Liver (tissue), 3 donors: ENCODE measurements around the gene SH2D3C.

ENCODE experiments used
- FOXA1 ChIP-seq: IDR thresholded peaks from 2 replicates; pipeline ENCODE4 v1.6.1; 2016; ENCODE audit warnings: antibody characterized with exemption
- GABPA ChIP-seq, 2 donors: IDR thresholded peaks in 1 of 2; conservative IDR thresholded peaks in 1 of 2; 2 replicates each; pipeline ENCODE4 v1.6.1; 2016; ENCODE audit warnings: antibody characterized with exemption in 2 of 2, mild to moderate bottlenecking in 1 of 2, moderate library complexity in 1 of 2
- MAX ChIP-seq: IDR thresholded peaks from 2 replicates; pipeline ENCODE4 v1.6.1; 2016; ENCODE audit warnings: antibody characterized with exemption
- RAD21 ChIP-seq, 2 donors: IDR thresholded peaks; 2 replicates each; pipeline ENCODE4 v1.6.1; 2016; ENCODE audit warnings: antibody characterized with exemption in 2 of 2, mild to moderate bottlenecking in 2 of 2
- SP1 ChIP-seq: IDR thresholded peaks from 2 replicates; pipeline ENCODE4 v1.6.1; 2018; ENCODE audit warnings: antibody characterized with exemption, mild to moderate bottlenecking
- TAF1 ChIP-seq: conservative IDR thresholded peaks from 2 replicates; pipeline ENCODE4 v1.6.1; 2016; ENCODE audit warnings: antibody characterized with exemption, mild to moderate bottlenecking
- YY1 ChIP-seq: IDR thresholded peaks from 2 replicates; pipeline ENCODE4 v1.6.1; 2016; ENCODE audit warnings: antibody characterized with exemption, mild to moderate bottlenecking
- TF ChIP-seq, protein P1 (sequence below): fragments of 150-350 bp; IDR thresholded peaks from 2 replicates; pipeline ENCODE4 v1.5.1; 2017; ENCODE audit warnings: improper control_type of control experiment, low read depth, low read length; ENCODE audit not compliant: missing input control
- TF ChIP-seq, protein P2 (sequence below): IDR thresholded peaks from 2 replicates; pipeline ENCODE4 v1.6.1; 2016; ENCODE audit warnings: antibody characterized with exemption
- TF ChIP-seq, protein P3 (sequence below): IDR thresholded peaks from 2 replicates; pipeline ENCODE4 v1.6.1; 2016; ENCODE audit warnings: antibody characterized with exemption, mild to moderate bottlenecking
- donor health status: healthy.
- donor health status: healthy.

GRCh38 chr9:127796852-127797370 is 18.4 kb upstream of the SH2D3C start:
- TF ChIP-seq, protein P1, sequence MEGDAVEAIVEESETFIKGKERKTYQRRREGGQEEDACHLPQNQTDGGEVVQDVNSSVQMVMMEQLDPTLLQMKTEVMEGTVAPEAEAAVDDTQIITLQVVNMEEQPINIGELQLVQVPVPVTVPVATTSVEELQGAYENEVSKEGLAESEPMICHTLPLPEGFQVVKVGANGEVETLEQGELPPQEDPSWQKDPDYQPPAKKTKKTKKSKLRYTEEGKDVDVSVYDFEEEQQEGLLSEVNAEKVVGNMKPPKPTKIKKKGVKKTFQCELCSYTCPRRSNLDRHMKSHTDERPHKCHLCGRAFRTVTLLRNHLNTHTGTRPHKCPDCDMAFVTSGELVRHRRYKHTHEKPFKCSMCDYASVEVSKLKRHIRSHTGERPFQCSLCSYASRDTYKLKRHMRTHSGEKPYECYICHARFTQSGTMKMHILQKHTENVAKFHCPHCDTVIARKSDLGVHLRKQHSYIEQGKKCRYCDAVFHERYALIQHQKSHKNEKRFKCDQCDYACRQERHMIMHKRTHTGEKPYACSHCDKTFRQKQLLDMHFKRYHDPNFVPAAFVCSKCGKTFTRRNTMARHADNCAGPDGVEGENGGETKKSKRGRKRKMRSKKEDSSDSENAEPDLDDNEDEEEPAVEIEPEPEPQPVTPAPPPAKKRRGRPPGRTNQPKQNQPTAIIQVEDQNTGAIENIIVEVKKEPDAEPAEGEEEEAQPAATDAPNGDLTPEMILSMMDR, result no peak
- TF ChIP-seq, protein P2, sequence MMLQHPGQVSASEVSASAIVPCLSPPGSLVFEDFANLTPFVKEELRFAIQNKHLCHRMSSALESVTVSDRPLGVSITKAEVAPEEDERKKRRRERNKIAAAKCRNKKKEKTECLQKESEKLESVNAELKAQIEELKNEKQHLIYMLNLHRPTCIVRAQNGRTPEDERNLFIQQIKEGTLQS, result no peak
- no peak for TF ChIP-seq RAD21 (IDR thresholded peaks at IDR 0.05)
- no peak for TF ChIP-seq TAF1
- no peak for TF ChIP-seq YY1
- no peak for TF ChIP-seq FOXA1
- no peak for TF ChIP-seq SP1
- no peak for TF ChIP-seq GABPA (IDR thresholded peaks at IDR 0.05 in 1 of 2, conservative IDR thresholded peaks at IDR 0.05 in 1 of 2)
- no peak for TF ChIP-seq MAX
- TF ChIP-seq, protein P3, sequence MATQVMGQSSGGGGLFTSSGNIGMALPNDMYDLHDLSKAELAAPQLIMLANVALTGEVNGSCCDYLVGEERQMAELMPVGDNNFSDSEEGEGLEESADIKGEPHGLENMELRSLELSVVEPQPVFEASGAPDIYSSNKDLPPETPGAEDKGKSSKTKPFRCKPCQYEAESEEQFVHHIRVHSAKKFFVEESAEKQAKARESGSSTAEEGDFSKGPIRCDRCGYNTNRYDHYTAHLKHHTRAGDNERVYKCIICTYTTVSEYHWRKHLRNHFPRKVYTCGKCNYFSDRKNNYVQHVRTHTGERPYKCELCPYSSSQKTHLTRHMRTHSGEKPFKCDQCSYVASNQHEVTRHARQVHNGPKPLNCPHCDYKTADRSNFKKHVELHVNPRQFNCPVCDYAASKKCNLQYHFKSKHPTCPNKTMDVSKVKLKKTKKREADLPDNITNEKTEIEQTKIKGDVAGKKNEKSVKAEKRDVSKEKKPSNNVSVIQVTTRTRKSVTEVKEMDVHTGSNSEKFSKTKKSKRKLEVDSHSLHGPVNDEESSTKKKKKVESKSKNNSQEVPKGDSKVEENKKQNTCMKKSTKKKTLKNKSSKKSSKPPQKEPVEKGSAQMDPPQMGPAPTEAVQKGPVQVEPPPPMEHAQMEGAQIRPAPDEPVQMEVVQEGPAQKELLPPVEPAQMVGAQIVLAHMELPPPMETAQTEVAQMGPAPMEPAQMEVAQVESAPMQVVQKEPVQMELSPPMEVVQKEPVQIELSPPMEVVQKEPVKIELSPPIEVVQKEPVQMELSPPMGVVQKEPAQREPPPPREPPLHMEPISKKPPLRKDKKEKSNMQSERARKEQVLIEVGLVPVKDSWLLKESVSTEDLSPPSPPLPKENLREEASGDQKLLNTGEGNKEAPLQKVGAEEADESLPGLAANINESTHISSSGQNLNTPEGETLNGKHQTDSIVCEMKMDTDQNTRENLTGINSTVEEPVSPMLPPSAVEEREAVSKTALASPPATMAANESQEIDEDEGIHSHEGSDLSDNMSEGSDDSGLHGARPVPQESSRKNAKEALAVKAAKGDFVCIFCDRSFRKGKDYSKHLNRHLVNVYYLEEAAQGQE, result no peak
